Astrocyte of the cerebellum (primary cell): ENCODE measurements around the gene DNAH17.

ENCODE experiments used
- DNase-seq: peaks from one replicate; pipeline ENCODE4 v3.0.0-alpha.2; 2011; ENCODE audit warnings: low read depth
- H3K4me3 ChIP-seq: 2 replicates; pipeline ENCODE4 v1.5.1; 2011; ENCODE audit warnings: mild to moderate bottlenecking, low read depth, low read length, moderate library complexity
- in situ Hi-C: cut with HindIII; loops from 2 replicates; pipeline ENCODE4 v1.10.0; 2017; ENCODE audit warnings: low sequenced_read_pairs
- TF ChIP-seq, protein P1 (sequence below): IDR thresholded peaks from 2 replicates; pipeline ENCODE4 v1.5.1; 2012; ENCODE audit warnings: low read length, low read depth, moderate library complexity, mild to moderate bottlenecking; ENCODE audit errors: missing control alignments

DNAH17 gene

DNA sequence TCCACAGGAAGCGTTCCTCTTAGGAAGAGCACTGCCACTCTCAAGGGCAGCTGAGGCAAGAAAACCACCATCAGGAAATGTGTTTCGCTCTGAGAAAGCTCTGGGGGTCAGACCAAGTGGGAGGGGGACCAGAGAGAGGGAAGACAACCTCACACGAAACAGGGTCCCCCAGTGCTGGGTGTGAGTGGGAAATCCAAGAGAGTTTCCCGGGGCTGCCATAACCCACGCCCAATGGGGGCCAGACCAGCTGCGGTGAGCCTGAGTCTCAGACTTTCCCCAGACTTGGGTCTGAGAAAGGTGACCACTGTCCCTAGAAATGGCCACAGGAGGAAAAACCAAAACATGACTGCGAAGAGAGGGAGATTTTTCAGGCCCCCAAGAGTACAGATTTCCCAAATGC is 14.5 kb downstream of the DNAH17 start:
- TF ChIP-seq, protein P1, sequence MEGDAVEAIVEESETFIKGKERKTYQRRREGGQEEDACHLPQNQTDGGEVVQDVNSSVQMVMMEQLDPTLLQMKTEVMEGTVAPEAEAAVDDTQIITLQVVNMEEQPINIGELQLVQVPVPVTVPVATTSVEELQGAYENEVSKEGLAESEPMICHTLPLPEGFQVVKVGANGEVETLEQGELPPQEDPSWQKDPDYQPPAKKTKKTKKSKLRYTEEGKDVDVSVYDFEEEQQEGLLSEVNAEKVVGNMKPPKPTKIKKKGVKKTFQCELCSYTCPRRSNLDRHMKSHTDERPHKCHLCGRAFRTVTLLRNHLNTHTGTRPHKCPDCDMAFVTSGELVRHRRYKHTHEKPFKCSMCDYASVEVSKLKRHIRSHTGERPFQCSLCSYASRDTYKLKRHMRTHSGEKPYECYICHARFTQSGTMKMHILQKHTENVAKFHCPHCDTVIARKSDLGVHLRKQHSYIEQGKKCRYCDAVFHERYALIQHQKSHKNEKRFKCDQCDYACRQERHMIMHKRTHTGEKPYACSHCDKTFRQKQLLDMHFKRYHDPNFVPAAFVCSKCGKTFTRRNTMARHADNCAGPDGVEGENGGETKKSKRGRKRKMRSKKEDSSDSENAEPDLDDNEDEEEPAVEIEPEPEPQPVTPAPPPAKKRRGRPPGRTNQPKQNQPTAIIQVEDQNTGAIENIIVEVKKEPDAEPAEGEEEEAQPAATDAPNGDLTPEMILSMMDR = no peak
- no peak for DNase-seq
- no peak overlapping the region for H3K4me3 ChIP-seq
- in situ Hi-C loops = no loop called here

DNA sequence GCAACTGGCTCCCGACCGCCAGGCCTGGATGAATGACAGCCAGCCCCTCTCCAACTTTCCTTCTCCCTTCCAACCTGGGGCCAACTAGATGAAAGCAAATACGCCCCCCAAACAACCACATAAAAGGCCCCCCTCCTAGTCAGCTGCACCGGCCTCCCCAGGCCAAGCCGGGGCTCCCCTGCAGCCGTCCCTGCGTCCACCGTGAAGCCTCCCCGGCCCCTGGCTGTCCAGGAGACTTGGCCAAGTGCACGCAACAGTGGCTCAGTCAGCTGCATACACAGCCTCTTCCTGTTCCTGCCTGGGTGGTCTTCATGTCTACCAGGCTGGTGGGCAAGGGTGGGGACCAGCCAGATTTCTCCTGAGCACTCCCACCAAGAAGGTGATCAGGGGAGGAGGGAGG is 16.0 kb downstream of the DNAH17 start:
- TF ChIP-seq, protein P1 = no peak
- H3K4me3 ChIP-seq = no peak overlapping the region
- in situ Hi-C loops = no loop called here
- DNase-seq = no peak

DNA sequence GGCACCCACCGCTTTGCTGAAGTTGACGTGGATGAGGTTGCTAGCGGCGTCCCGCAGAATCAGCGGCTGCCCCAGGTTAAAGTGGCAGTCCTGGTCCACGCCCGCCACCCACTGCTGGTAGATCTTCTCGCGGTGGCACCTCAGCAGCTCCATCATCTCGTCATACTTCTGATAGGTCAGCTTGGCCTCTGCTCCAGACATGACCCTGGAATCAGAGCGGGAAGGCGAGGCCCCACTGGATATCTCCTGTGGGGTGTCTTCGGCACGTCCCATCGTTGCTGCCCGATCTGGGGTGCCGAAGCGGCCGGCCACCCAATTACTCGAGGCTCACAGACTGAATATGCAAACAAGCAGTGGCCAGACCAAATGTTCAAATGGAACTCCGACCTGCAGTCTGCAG is 16.5 kb downstream of the DNAH17 start:
- TF ChIP-seq, protein P1 = no peak
- DNase-seq = no peak
- H3K4me3 ChIP-seq = no peak overlapping the region
- in situ Hi-C loops = no loop called here

DNA sequence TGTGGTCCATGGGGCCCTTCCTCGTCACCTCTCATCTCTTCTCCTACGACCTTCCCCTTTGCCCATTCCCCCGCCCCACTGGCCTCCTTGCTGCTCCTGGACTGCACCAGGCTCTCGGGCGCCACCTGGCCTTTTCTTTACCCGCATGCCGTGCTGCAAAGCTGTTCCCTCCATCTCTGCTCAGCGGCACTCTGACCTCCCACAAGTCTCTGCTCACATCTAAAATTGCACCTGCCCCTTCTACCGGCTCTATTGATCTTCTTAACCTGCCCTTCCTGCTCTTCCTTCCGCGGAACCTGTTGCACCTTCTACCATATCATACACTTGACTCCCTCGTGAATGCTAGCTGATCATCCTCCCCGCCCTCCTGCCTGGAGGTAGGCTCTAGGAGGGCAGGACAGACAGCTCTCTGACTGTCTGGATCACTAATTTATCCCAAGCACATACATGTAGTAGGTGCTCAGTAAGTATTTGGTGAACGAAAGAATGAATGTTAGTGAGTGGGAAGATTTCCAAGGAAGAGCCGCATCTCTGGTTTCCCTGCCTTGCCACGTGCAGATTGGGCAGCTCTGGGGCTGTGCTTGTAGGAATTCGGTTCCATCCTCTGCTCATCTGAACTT is 17.3 kb downstream of the DNAH17 start:
- TF ChIP-seq, protein P1 = no peak
- in situ Hi-C loops = no loop called here
- DNase-seq = no peak
- no peak overlapping the region for H3K4me3 ChIP-seq

DNA sequence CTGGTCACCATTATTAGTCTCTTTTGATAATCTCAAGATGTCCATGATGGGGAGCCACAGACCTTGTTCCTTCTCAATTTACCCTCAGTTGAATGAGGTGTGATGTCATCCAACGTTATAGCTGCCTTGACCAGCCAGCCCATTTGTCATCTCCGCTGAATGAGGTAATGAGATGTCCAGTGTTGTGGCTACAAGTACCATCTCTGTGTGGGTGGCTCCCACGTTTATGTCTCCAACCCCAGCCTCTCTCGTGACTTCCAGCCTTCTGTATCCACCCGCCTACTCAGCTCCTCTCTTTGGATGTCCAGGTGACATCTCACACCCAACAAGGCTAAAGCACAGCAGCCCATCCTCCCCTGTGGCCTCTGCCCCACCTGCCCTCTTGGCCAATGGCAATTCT is 18.2 kb downstream of the DNAH17 start:
- no peak overlapping the region for H3K4me3 ChIP-seq
- in situ Hi-C loops = no loop called here
- DNase-seq = no peak
- TF ChIP-seq, protein P1 = no peak

DNA sequence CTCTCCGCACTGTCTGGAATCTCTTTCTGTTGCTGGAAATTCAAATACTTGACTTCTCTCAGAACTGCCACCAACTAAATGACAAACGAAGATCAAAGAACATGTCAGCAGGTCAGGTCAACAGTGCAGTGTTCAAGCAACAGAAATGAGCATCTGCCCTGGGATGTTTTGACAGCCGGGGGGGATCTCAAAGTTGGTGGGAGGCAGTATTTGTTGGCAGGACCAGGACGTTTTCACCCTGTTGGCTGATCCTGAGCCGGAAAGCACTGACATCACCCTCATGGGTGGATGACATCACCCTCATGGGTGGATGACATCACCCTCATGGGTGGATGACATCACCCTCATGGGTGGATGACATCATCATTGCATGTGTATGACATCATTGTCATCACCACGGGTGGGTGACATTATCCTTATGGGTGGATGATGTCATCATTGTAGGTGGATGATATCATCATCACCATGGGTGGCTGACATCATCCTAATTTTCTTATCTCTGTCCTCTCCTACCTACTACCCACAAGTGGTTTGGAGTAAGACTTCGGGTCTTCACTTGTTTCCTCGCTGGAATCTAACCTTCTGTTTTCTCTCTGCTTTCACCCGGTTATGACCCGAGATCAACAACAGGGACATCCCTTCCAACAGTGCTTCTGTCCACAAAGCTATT is 18.9 kb downstream of the DNAH17 start:
- no peak overlapping the region for H3K4me3 ChIP-seq
- no peak for DNase-seq
- in situ Hi-C loops = no loop called here
- TF ChIP-seq, protein P1 = no peak
